Activated CD4-positive, alpha-beta T cell treated with anti-CD3 and anti-CD28 coated beads for 4 hours (primary cell): ENCODE measurements around the gene ZNF384.
"Not testable (repeated sequence)": the region's sequence is repeated elsewhere in the genome, so short reads cannot be mapped to it uniquely, and the experiment has no call there.

Experiments used
- DNase-seq, 2 donors: peaks; one replicate each; pipeline ENCODE4 v3.0.0-alpha.2; 2020

Gene ZNF384

GRCh38 chr12:6688999-6689882 is at the start of gene ZNF384:
ZNF384 (minus strand) TSS chr12:6689375; CDS start chr12:6679520, 9,855 bp downstream.
- peak; percentile 92 to 96 for DNase-seq

GRCh38 chr12:6736754-6737153 is 47.6 kb upstream of the ZNF384 start:
- no peak for DNase-seq

- peak; percentile 21 to 22 for DNase-seq
Observed at GRCh38 chr12:6735448-6736191, 46.4 kb upstream of the ZNF384 start.

GRCh38 chr12:6734506-6735387 is 45.6 kb upstream of the ZNF384 start:
- no peak for DNase-seq

GRCh38 chr12:6730169-6730568 is 41.0 kb upstream of the ZNF384 start:
- no peak for DNase-seq

- no peak for DNase-seq
Observed at GRCh38 chr12:6729186-6729585, 40.0 kb upstream of the ZNF384 start.

GRCh38 chr12:6725350-6725749 is 36.2 kb upstream of the ZNF384 start:
- DNase-seq = no peak

- peak in 1 of 2 donors; percentile 18 for DNase-seq
Observed at GRCh38 chr12:6724409-6724797, 35.2 kb upstream of the ZNF384 start.

GRCh38 chr12:6723607-6724408 is 34.6 kb upstream of the ZNF384 start, which contains the start of gene COPS7A:
COPS7A (plus strand) TSS chr12:6724046; CDS start chr12:6724657, 611 bp downstream.
- peak; percentile 87 to 90 for DNase-seq

GRCh38 chr12:6722863-6723262 is 33.7 kb upstream of the ZNF384 start:
- DNase-seq = no peak

- no peak for DNase-seq
Observed at GRCh38 chr12:6716874-6717437, 27.8 kb upstream of the ZNF384 start.

GRCh38 chr12:6716031-6716873 is 27.1 kb upstream of the ZNF384 start:
- DNase-seq = not testable (repeated sequence)

- DNase-seq = no peak
Observed at GRCh38 chr12:6708960-6709394, 19.8 kb upstream of the ZNF384 start.

GRCh38 chr12:6708351-6708750 is 19.2 kb upstream of the ZNF384 start:
- not testable (repeated sequence) for DNase-seq

GRCh38 chr12:6703631-6704030 is 14.5 kb upstream of the ZNF384 start:
- DNase-seq = no peak

- no peak for DNase-seq
Observed at GRCh38 chr12:6701078-6701768, 12.0 kb upstream of the ZNF384 start.

GRCh38 chr12:6700646-6701051 is 11.5 kb upstream of the ZNF384 start, which contains the start of gene PIANP:
PIANP (minus strand) TSS chr12:6700815; CDS start chr12:6698061, 2,754 bp downstream.
- DNase-seq = peak; percentile 42 to 43

GRCh38 chr12:6699989-6700645 is 10.9 kb upstream of the ZNF384 start:
- peak in 1 of 2 donors; percentile 21 for DNase-seq
